ENCODE measurements around the gene FAM163B.

The FAM163B gene

GRCh38 chr9:133597316-133597957, 11.8 kb downstream of the FAM163B start:
- DNase-seq: no peak

- no peak for DNase-seq
Observed at GRCh38 chr9:133595910-133596309, 13.3 kb downstream of the FAM163B start.

- DNase-seq: no peak
Observed at GRCh38 chr9:133594310-133594709, 14.9 kb downstream of the FAM163B start.

- DNase-seq: no peak
Observed at GRCh38 chr9:133593587-133594253, 15.5 kb downstream of the FAM163B start.

- no peak for DNase-seq
Observed at GRCh38 chr9:133592731-133593409, 16.3 kb downstream of the FAM163B start.

GRCh38 chr9:133591985-133592384, 17.2 kb downstream of the FAM163B start:
- no peak for DNase-seq

- DNase-seq: peak; percentile 87
Observed at GRCh38 chr9:133591116-133591910, 17.9 kb downstream of the FAM163B start.

GRCh38 chr9:133590231-133590855, 18.8 kb downstream of the FAM163B start:
- no peak for DNase-seq

- no peak for DNase-seq
Observed at GRCh38 chr9:133589454-133590227, 19.5 kb downstream of the FAM163B start.

GRCh38 chr9:133587466-133587865, 21.7 kb downstream of the FAM163B start:
- DNase-seq: no peak

- no peak for DNase-seq
Observed at GRCh38 chr9:133587051-133587450, 22.1 kb downstream of the FAM163B start.

GRCh38 chr9:133585481-133586351, 23.5 kb downstream of the FAM163B start:
- DNase-seq: peak; percentile 37

- peak; percentile 97 for DNase-seq
Observed at GRCh38 chr9:133584559-133585476, 24.4 kb downstream of the FAM163B start.

GRCh38 chr9:133584167-133584558, 25.0 kb downstream of the FAM163B start:
- no peak for DNase-seq

GRCh38 chr9:133583586-133583985, 25.6 kb downstream of the FAM163B start:
- DNase-seq: peak; percentile 50

- DNase-seq: no peak
Observed at GRCh38 chr9:133583111-133583510, 26.1 kb downstream of the FAM163B start.

GRCh38 chr9:133582501-133583045, 26.6 kb downstream of the FAM163B start:
- DNase-seq: no peak

GRCh38 chr9:133581513-133582343, 27.5 kb downstream of the FAM163B start:
- DNase-seq: no peak

- DNase-seq: no peak
Observed at GRCh38 chr9:133581011-133581410, 28.2 kb downstream of the FAM163B start.
